GM18519 (cell line): ENCODE measurements around the gene GRHL1.

Source experiments
- ATAC-seq: cut with Tn5 transposase; IDR thresholded peaks from one replicate; pipeline ENCODE4 v1.9.1; 2021; ENCODE audit warnings: mild to moderate bottlenecking, moderate library complexity; ENCODE audit not compliant: unreplicated experiment, low FRiP score

Gene GRHL1

GRCh38 chr2:9990736-9991135, 39.2 kb downstream of the GRHL1 start:
- no peak for ATAC-seq

DNA sequence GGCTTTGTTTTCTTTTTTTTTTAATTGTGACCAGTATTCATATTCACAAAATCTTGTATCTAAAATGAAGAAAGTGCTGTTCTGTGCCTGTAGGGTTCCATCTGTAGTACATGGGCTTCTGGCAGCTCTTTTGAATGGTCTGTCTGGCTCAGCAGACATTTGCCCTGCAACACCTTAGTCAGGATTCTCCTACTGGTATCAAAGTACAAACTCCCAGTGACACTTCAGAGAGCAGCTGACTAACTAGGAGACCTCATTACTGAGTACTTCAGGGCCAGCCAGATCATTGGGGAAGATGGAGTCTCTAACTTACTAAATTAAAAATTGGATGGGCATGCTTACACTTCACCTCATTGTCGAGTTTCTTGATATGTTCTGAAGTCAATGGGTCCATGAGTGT, 39.7 kb downstream of the GRHL1 start:
- ATAC-seq, result no peak

- ATAC-seq, result no peak
Measured at GRCh38 chr2:9991829-9992273, 40.4 kb downstream of the GRHL1 start.

DNA sequence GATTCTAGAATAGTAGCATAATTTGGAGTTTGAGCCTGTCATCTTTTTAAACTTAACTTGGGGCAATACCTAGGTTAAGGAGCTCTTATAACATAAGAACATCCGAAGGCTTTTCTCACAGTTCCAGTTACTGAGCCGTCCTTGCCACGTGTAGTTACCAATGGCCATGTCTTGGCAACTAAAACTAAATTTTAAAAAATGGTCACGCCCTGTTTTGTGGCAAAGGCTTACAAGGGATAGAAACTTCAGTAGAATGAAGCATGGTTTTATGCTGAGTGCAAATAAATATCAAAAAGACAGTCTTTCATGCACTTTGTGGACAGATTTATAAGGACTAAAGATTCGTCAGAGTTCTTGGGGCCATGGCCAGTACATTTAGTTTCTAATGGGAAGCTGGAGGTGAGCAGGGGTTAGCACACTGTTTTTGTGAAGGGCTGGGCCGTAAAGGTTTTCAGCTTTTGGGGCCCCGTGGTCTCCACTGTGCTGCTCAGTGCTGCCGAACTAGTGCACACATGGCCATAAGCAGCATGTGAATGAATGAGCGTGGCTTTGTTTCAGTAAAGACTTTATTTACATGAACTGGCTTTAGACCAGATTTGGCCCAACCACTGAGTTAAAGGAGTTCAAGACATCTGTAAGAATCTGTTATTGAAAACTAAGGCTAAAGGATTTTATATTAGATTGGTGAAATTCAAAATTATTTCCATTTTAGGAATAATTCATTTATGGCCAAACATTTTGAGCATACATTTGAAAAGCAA, 41.1 kb downstream of the GRHL1 start:
- no peak for ATAC-seq

DNA sequence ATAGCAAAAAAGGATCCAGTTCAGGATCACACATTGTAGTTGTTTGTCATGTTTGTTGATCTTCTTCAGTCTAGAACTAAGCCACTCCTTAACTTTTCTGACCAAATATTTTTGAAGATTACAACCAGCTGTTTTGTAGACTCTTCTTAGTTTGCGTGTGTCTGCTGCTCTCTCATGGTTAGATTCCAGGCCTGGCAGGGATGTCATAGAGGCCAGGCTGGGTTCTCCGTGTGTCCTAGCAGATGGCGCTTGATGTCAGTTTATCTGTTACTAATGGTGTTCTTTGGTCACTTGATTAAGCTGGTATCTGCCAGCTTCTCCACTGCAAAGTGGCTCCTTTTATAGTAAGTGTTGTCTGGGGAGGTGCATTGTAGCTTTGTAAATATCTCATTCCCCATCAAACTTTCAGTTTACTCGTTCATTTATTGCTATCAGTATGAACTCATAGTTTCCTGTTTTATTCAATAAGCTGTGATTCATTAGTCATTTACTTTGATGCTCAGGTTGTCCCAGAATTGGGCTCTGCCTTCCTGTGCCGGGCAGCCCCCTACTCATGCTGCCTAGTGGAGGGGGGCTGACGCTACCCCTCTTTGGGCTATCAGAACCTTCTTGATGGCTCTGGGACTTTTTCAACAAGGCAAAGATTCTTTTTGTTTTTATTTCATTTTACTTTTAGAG, 42.1 kb downstream of the GRHL1 start:
- ATAC-seq, result no peak

DNA sequence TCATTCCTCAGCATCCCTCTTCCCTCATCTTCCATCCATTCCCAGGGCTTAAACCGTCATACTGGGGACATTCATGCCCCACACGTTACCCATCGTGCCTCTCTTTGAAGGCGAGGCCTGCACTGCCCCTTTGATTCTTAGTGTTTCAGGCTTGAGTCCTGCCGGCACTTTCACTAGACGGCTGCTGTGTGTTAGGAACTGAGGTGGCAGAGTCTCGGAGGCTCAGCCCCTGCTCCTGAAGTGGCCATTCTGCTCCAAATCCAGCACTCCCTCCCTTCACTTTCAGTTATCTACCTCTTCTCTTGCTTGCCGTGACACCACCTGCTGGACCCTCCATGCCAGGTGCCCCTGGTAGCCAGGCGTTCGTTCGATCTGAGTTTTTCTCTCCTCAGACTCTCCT, 43.0 kb downstream of the GRHL1 start:
- ATAC-seq, result no peak

GRCh38 chr2:9995059-9995458, 43.6 kb downstream of the GRHL1 start:
- no peak for ATAC-seq

- no peak for ATAC-seq
Measured at GRCh38 chr2:9996321-9996720, 44.8 kb downstream of the GRHL1 start.

DNA sequence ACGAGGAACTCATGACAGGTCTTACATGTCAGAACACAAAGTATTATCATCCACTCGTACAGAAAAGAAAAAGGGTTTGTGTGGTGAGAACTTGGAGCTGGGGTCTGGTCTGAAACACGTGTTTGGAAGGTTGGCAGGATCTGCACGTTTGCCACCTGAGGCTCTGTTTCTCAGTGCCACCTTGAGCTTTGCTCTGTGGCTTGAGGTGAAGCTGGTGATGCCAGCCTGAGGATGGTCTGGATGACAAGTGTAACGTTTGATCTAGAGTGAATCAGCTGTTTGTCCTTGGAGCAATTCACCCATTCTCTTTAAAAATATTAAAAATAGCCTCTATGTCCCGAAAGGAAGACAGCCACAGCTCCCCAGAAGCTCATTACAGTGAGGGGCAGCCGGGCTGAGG, 46.4 kb downstream of the GRHL1 start:
- ATAC-seq, result no peak

GRCh38 chr2:9998916-9999654, 47.6 kb downstream of the GRHL1 start:
- ATAC-seq, result no peak

DNA sequence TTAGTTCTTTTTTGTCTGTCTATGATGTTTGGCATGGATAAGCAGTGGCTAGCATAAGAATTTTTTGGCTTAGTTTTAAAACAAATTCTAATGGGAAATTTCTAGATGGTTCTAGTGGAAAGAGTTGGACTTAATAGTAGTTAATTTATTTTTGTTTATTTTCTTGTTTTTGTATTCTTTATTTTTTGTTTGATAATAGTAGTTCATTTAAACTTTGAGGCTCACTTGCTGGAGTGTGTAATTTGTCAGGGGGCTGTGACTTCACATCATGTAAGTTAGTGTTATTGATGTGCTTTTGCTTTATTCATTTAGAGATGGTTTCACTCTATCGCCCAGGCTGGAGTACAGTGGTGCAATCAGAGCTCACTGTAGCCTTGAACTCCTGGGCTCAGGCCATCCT, 48.2 kb downstream of the GRHL1 start:
- no peak for ATAC-seq

DNA sequence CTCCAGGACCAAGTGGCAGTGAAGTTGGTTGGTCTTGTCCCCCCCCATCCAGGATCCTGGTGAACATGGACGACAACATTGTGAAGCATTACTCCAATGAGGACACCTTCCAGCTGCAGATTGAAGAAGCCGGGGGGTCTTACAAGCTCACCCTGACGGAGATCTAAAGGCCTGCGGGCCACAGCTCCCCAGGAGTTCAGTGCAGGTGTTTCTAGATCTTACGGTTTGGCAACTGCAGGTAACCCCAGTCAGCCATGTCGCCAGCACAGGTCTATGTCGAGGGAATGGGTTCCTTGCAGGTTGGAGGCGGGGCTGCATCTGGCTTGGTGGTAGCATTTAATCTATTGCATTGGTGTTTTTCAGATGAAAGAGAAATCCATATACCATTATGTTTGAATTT, 49.0 kb downstream of the GRHL1 start:
- no peak for ATAC-seq

- ATAC-seq, result no peak
Measured at GRCh38 chr2:10001586-10001985, 50.1 kb downstream of the GRHL1 start.

DNA sequence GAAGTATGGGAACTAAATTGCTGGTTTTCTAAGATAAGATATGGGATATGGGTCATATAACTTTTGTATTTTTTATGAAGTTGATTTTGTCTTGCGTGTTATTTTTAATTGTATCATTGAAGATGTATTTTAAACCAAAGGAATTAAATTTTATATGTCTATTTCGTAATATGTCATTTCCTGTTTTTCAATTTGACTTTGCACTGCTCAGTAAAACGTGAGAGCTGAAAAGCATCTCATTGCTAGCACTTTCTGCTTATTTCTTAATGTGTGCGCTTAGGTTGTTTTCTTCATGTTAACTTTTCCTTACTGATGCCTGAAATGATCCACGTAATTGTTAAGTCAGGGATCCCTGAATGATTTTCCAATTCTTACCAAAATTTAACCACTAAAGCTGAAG, 50.6 kb downstream of the GRHL1 start:
- no peak for ATAC-seq

GRCh38 chr2:10002681-10003080, 51.2 kb downstream of the GRHL1 start:
- no peak for ATAC-seq

DNA sequence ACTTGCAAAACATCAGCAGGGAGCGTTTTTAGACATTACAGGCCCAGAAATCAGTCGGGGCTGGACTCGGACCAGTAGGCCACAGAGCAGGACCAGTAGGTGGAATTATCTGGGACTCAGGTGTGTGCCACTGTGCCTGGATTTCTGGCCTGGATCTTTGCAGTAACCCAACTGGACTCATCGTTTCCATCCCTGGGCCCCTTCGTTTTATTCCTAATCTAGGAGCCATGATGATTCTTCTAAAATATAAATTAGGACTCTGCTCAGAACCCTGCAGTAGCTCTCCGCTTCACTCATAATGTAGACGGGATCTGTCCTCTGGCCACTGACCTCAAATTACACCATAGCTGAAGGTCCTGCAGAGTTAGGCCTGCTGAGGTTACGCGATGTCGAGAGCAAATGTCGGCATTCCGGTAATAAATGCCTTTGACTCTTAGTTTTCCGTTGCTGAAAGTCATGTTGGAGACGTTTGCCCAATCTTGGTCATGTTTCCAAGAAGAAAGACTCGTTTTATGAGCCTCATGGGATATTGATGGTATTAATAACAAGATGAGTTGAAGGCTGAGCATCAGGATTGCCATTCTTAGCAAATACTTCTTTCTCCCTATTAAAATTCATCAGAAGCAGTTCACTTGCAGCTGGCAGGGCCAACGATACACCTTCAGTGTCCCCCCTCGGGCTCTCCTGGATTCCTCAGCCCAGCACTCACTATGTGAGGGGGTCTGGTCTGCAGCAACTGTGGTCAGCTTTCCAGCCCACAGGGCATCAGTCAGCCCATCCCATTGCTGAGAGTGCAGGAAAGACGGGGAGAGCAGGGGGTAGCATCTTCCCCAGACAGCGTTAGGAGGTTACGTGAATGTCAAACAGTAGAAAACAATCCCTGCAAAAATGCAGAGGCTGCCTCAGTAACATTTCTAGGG, 52.0 kb downstream of the GRHL1 start:
- no peak for ATAC-seq

- ATAC-seq, result no peak
Measured at GRCh38 chr2:10004401-10004800, 52.9 kb downstream of the GRHL1 start.

GRCh38 chr2:10004836-10005235, 53.3 kb downstream of the GRHL1 start:
- no peak for ATAC-seq

- ATAC-seq, result no peak
Measured at GRCh38 chr2:10005461-10006235, 54.2 kb downstream of the GRHL1 start.
